GM08714 (cell line): ENCODE measurements around the gene C11orf86.
"Not testable (repeated sequence)": the region's sequence is repeated elsewhere in the genome, so short reads cannot be mapped to it uniquely, and the experiment has no call there.

Experiments
- H3K4me3 ChIP-seq: fragments of 200-500 bp; sonication (Bioruptor generic); 2 replicates; pipeline ENCODE4 v1.5.1; 2014; ENCODE audit warnings: mild to moderate bottlenecking, low read length, inconsistent platforms
- ZNF274 ChIP-seq: IDR thresholded peaks from 2 replicates; pipeline ENCODE4 v1.6.1; 2012; ENCODE audit warnings: mild to moderate bottlenecking, low read depth, low read length

The C11orf86 gene

DNA sequence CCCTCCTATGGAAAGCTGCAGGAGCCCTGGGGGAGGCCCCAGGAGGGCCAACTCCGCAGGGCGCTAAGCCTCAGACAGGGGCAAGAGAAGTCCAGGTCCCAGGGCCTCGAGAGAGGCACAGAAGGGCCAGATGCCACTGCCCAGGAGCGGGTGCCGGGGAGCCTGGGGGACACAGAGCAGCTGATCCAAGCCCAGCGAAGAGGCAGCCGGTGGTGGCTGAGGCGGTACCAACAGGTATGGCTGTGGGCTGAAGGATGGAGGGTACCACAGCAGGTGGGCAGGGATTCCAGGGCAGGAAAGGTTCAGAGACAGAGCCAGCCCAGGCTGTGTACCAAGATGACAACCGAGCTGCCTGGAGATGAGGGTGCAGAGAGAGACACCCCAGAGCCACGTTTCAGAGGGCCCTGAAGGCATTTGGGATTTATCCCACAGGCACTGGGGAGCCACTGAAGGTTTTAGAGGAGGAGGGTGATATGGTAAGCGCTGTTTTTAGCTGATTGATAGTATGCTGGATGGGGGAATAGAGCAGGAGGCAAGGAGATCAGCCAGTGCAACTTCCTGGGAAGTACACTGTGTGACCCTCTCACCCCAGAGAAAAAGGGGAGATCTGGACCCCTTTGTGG, 412 bp downstream of the C11orf86 start:
- no peak overlapping the region for H3K4me3 ChIP-seq
- TF ChIP-seq ZNF274 = no peak

DNA sequence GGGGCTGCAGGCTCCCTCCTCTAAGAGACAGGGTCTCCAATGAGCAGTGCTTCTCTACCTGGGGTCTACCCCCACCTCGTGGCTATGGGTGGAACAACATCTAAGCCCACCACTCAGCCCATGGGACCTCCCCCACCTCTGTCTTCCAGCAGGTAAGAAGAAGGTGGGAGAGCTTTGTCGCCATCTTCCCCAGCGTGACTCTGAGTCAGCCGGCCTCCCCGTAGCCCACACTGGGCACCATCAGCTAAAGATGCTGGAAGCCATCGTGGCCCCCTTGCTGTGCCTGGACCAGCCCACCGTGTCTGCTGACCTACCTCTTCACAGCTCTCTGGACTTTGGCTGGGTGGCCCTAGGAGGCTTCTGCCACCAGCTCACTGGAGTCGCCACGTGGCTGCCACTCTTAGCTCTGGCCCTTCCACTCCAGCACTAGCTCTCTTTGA, 944 bp downstream of the C11orf86 start:
- no peak for TF ChIP-seq ZNF274

DNA sequence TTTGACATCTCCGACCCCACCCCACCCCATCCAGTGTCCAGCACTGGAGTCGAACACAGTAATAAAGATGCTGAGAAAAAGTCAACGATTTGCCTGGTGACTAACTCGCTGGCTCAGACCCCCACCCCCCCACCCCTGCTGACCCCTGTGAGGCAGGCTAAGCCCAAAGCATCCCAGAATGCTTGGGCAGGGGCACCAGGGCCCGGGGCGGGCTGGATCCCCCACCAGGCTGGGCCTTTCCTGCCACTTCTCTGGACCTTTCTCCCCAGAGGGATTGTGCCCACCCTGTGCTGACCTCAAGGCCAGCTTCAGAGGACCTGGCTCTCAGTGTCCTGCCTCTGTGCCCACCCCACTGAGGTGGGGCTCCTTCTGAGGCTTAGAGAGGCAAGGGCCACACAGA, 1.8 kb downstream of the C11orf86 start:
- no peak overlapping the region for H3K4me3 ChIP-seq
- no peak for TF ChIP-seq ZNF274

More for the DNA sequence above, 944 bp downstream of the C11orf86 start:
- no peak overlapping the region for H3K4me3 ChIP-seq

DNA sequence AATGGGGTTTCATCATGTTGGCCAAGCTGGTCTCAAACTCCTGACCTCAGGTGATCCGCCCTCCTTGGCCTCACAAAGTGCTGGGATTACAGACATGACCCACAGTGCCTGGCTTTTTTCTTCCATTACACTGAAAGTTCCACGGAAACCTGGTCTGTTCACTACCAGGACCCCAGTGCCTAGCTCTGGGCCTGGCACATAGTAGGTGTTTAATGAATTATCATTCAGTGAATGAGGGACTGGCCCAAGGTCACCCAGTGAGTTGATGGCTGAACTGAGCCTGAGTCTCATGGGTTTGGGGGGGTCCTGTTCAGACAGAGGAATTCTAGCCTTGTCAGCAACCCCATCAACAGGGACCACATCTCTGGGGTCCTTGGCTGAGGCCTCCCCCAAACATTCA, 3.1 kb downstream of the C11orf86 start:
- H3K4me3 ChIP-seq = no peak overlapping the region
- no peak for TF ChIP-seq ZNF274

DNA sequence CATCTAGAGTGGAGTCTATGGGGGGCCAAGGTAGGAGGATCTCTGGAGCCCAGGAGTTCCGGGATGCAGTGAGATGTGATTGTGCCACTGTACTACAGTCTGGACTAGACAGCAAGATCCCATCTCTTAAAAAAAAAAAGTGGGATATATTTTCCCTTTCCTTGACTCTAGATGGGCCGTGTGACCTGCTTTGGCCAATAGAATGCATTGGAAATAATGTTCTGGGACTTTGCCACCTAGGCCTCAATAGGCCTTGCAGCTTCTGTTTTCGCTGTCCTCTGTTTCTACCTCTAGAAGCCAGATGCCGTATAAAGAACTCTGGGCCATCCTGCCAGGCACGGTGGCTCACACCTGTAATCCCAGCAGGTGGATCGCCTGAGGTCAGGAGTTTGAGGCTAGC, 3.6 kb downstream of the C11orf86 start:
- TF ChIP-seq ZNF274 = no peak
- H3K4me3 ChIP-seq = no peak overlapping the region

DNA sequence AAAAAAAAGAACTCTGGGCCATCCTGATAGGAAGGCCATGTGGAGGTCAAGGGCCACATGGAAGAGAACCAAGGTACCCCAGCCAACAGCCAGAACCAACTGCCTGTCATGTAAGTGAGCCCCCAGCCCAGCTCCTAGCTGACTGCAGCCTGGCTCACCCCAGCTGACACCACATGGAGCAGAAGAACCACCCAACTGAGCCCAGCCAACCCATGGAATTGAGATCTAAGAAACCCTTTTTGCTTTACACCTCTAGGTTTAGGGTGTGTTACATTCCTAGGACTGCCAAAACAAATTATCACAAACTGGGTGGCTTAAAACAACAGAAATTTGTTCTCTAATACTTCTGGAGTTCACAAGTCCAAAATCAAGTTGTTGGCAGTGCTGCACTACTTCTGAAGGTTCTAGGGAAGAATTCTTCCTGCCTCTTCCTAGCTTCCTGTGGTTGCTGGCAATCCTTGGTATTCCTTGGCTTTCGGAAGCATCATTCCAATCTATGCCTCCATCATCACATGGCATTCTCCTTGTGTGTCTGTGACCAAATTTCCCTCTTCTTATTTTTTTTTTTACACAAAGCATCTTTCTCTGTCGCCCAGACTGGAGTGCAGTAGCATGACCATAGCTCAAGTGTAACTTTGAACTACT, 4.4 kb downstream of the C11orf86 start:
- H3K4me3 ChIP-seq = no peak overlapping the region
- TF ChIP-seq ZNF274 = no peak

DNA sequence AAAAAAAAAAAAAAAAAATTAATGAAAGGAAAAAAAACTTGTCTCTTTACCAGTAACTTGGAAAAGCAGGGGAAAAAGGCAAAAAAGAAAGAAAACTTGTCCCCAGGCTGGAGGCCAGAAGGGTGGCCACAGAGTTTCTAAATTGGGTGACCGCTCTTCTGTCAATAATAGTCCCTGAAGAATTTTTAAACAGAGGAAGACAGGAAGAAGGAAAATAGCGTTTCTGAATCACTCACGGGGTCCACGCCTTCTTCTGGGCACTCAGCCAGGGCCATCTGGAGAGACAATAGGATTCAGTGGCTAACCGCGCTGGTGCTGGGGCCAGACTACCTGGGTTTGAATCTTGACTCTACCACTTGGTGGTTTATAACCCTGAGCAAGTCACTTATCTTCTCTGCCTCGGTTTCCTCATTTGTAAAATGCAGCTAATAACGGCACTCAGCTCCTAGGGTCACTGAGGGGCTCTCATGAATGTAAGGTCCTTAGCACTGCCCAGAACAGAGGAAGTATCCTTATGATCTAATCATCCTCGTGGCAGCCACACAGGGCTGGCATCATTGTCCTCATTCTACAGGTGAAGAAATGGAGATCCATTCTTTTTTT, 7.0 kb downstream of the C11orf86 start:
- no peak overlapping the region for H3K4me3 ChIP-seq
- TF ChIP-seq ZNF274 = no peak

DNA sequence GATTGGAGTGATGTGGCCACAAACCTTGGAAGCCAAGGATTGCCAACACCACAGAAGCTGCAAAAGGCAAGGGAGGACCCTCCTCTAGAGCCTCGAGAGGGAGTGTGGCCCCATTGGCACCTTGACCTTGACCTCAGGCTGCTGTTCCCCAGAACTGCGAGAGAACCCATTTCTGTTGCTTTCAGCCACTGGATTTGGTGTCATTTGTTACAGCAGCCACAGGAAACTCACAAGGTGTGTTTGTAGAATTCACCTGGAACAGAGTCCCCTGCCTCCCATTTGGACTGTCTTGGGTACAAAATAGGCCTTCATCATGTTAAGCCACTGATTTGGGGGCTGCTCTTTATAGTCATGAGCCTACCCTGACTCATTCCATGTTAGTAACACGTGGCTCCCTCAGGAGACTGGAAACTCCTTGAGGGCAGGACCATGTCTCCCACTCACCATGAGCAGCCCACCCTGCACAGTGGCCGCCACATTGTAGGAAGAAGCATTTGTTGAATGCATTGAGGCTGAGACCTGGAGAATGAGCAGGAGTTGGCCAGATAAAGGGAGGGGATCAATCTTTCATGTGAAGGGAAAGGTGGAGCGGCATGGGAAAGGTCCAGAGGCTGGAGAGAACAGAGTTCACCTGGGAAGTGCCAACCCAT, 8.3 kb downstream of the C11orf86 start:
- no peak overlapping the region for H3K4me3 ChIP-seq
- TF ChIP-seq ZNF274 = no peak

DNA sequence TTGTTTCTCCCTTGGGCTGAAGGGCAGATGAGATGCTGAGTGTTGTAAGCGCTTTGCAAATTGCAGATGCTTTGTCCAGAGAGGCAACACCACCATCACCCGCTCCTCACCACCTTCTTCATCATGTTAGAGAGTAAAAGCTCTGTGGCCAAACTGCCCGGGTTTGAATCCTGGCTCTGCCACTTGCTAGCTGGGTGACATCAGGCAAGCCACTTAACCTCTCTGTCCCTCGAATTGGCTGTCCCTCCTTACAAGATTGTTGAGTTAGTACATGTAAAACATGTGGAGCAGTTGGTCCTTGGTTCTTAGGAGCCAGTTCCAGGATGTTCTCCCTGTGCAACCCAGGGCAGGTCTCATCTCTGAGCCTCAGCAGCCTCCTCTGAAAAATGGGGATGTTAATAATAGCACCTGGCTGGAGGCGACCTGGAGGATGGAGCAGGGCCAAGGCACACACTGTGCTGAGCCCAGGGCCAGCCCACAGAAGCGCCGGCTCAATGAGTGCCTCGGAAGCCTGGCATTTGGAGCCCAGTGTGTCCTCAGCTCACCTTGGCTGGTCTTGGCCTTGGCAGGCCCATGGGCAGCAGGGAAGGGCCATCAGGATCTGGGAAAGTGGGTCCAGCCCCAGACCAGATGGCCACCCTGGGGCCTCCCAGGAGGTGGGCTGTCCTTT, 10.5 kb downstream of the C11orf86 start:
- TF ChIP-seq ZNF274 = no peak
- no peak overlapping the region for H3K4me3 ChIP-seq

DNA sequence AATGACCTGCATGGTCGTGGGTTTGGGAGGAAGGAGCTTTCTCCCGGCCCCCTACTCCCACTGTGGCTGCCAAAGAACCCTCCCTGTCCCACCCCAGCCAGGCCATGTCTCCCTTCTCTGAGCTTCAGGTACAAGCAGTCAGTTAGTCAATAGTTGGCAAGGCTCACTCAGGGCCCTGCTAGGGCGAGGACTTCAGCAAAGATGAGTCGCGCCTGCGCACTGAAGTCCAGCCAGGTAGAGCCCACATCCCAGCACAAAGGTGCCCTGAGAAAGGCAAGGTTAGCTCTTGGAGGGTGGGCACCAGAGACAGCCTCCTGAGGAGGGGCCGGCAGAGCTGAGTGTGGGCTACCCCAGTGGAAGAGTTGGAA, 11.1 kb downstream of the C11orf86 start:
- H3K4me3 ChIP-seq = no peak overlapping the region
- TF ChIP-seq ZNF274 = no peak

DNA sequence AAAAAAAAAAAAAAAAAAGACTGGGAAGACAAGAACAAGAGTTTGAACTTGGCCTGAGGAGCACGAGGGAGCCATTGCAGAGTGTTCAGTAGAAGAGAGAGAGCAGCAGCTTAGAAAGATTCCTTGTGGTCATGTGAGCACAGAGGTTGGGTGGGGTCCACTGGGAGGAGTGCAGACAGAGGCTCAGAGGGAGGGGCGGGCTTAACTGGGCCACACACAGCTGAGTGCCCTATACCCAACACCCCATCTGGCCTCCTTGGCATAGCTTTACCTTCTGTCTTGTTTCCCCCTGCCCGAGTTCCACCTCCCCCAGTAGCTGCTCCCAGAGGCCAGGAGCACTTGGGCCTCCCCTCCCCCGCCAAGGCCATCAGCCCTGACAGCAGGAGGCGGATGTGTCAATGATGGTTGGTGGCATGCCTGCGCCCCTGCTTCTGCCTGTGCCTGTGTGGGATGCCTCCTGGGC, 12.1 kb downstream of the C11orf86 start:
- TF ChIP-seq ZNF274 = no peak
- H3K4me3 ChIP-seq = no peak overlapping the region

DNA sequence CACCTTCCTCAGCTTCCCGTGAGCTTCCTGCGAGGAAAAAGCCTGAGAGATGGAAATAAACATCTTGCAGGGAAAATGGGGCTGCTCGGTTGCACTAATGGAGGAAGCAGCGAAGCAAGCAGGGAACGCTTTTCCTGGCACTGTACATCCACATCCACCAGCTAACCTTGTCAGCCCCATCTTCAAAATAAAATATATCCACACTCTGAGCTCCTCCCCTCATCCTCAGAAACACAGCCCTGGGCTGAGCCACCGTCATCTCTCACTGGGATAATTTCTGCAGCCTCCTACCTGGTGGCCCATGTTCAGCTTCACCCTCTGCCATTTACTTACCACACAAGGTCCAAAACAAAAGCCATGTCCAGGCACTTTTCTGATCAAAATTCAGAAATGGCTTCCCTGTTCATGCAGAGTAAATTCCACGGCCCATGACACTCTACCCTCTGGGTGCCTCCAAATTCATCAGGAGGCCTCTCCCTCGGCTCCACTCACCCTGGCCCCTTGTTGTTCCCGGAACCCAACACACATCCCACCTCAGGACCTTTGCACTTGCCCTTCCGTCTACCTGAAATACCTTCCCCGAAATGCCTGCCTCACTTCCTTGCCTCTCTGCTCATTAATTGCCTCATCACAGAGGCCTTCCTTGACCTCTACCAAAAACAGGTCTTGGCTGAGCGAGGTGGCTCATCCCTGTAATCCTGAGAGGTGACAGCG, 13.0 kb downstream of the C11orf86 start:
- H3K4me3 ChIP-seq = no peak overlapping the region
- TF ChIP-seq ZNF274 = no peak

DNA sequence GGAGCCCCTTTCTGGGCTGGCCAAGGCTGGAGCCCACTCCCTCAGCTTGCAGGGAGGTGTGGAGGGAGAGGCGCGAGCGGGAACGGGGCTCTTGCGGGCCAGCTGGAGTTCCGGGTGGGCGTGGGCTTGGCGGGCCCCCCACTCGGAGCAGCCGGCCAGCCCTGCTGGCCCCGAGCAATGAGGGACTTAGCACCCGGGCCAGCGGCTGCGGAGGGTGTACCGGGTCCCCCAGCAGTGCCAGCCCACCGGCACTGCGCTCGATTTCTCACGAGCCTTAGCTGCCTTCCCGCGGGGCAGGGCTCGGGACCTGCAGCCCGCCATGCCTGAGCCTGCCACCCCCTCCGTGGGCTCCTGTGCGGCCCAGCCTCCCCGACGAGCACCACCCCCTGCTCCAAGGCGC, 13.6 kb downstream of the C11orf86 start:
- H3K4me3 ChIP-seq = not testable (repeated sequence)

DNA sequence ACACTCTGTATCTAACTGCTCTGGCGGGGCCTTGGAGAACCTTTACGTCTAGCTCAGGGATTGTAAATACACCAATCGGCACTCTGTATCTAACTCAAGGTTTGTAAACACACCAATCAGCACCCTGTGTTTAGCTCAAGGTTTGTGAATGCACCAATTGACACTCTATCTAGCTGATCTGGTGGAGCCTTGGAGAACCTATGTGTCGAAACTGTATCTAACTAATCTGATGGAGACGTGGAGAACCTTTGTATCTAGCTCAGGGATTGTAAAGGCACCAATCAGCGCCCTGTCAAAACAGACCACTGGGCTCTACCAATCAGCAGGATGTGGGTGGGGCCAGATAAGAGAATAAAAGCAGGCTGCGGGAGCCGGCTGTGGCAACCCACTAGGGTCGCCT, 14.3 kb downstream of the C11orf86 start:
- H3K4me3 ChIP-seq = not testable (repeated sequence)
